ENCODE results near the gene EDNRA.

The EDNRA gene

GRCh38 chr4:147590249-147590920, 109.5 kb downstream of the EDNRA start:
- DNase-seq = peak; percentile 64

GRCh38 chr4:147591106-147591505, 110.2 kb downstream of the EDNRA start:
- DNase-seq = no peak

GRCh38 chr4:147594107-147594506, 113.2 kb downstream of the EDNRA start:
- no peak for DNase-seq

Measured in suppressor macrophage treated with lipopolysaccharide for 4 hours (primary cell).